ENCODE data around the gene CDHR5.
"Not testable (repeated sequence)": the region's sequence is repeated elsewhere in the genome, so short reads cannot be mapped to it uniquely, and the experiment has no call there.

Gene CDHR5

GRCh38 chr11:624705-625635, at the start of gene CDHR5:
TSS of gene CDHR5 (minus strand) at chr11:624955. CDS start at chr11:624902, 53 bp downstream.
- no peak for DNase-seq (ENCODE audit: low read depth)

- DNase-seq (ENCODE audit: low read depth) = no peak
These were observed 49.7 kb upstream of the CDHR5 start for GRCh38 chr11:674406-674805.

GRCh38 chr11:673866-674265, 49.1 kb upstream of the CDHR5 start:
- DNase-seq (ENCODE audit: low read depth) = no peak

- DNase-seq (ENCODE audit: low read depth) = no peak
These were observed 41.0 kb upstream of the CDHR5 start for GRCh38 chr11:665704-666281.

- DNase-seq (ENCODE audit: low read depth) = no peak
These were observed 40.4 kb upstream of the CDHR5 start for GRCh38 chr11:665062-665703.

GRCh38 chr11:662689-663274, 38.0 kb upstream of the CDHR5 start:
- no peak for DNase-seq (ENCODE audit: low read depth)

- DNase-seq (ENCODE audit: low read depth) = no peak
These were observed 36.1 kb upstream of the CDHR5 start for GRCh38 chr11:660681-661444.

GRCh38 chr11:660281-660680, 35.5 kb upstream of the CDHR5 start:
- no peak for DNase-seq (ENCODE audit: low read depth)

- no peak for DNase-seq (ENCODE audit: low read depth)
These were observed 34.9 kb upstream of the CDHR5 start for GRCh38 chr11:659532-660085.

- no peak for DNase-seq (ENCODE audit: low read depth)
These were observed 33.0 kb upstream of the CDHR5 start for GRCh38 chr11:657691-658126.

- DNase-seq (ENCODE audit: low read depth) = no peak
These were observed 32.1 kb upstream of the CDHR5 start for GRCh38 chr11:656866-657265.

GRCh38 chr11:656426-656825, 31.7 kb upstream of the CDHR5 start:
- DNase-seq (ENCODE audit: low read depth) = no peak

GRCh38 chr11:655036-655726, 30.4 kb upstream of the CDHR5 start:
- no peak for DNase-seq (ENCODE audit: low read depth)

- DNase-seq (ENCODE audit: low read depth) = not testable (repeated sequence)
These were observed 29.7 kb upstream of the CDHR5 start for GRCh38 chr11:654444-654843.

- DNase-seq (ENCODE audit: low read depth) = no peak
These were observed 29.1 kb upstream of the CDHR5 start for GRCh38 chr11:653837-654236.

- not testable (repeated sequence) for DNase-seq (ENCODE audit: low read depth)
These were observed 28.4 kb upstream of the CDHR5 start for GRCh38 chr11:653136-653535.

GRCh38 chr11:650482-650881, 25.7 kb upstream of the CDHR5 start:
- DNase-seq (ENCODE audit: low read depth) = no peak

GRCh38 chr11:647672-648158, 23.0 kb upstream of the CDHR5 start:
- DNase-seq (ENCODE audit: low read depth) = not testable (repeated sequence)

- DNase-seq (ENCODE audit: low read depth) = no peak
These were observed 21.5 kb upstream of the CDHR5 start for GRCh38 chr11:646214-646613.

- no peak for DNase-seq (ENCODE audit: low read depth)
These were observed 20.8 kb upstream of the CDHR5 start for GRCh38 chr11:645536-645935.

All from CMK (cell line).